Stimulated activated CD4-positive, alpha-beta T cell treated with anti-CD3 and anti-CD28 coated beads, TNF-alpha, amount 100 ng/mL, for 4 hours (primary cell): ENCODE data around the gene ARRB2.
A peak's percentile ranks its signal among the peaks of the same experiment; 100 is the strongest.
"Not testable (repeated sequence)": the region's sequence is repeated elsewhere in the genome, so short reads cannot be mapped to it uniquely, and the experiment has no call there.

Experiments
- DNase-seq, 3 experiments: peaks; one replicate each; pipeline ENCODE4 v3.0.0-alpha.2; 2020; ENCODE audit warnings: low read depth in 3 of 3

The ARRB2 gene

DNA sequence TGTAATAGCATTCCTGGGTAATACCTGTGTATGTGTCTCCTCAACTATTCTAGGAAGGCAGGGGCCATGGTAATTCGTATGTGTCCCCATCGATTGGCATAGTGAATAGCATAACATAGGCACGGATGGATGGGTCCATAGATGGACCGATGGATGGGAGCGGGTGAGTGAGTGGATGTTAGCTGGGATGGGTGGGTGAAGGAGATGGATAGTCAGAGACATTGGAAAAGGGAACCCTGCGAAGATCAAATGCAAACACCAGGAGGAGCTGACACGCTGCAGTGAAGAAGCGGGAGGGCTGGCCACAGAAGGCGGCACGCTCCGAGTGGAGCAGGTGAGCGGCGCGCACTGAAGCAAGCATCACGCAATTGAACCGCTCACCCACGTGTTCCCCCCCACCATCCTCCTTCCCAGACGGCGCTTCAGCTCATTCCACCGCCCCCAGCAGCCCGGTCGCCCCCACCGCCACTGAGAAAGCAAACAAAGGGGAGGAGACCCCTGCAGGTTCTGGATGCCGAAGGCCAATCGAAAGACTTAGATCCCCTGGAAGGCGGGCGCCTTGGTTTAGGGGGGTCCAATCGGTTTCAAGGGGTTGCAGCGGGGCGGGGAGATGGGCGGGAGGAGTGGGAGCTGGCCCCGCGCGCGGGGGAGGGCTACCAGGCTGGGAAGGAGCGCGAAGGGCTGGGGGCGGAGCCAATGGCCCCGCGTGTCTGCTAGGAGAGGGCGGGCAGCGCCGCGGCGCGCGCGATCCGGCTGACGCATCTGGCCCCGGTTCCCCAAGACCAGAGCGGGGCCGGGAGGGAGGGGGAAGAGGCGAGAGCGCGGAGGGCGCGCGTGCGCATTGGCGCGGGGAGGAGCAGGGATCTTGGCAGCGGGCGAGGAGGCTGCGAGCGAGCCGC lies at the start of gene ARRB2:
TSS of gene ARRB2 (plus strand) at position 839 of the 899 bp plus-strand sequence. CDS start 90 bp downstream, outside the sequence.
- peak; percentile 96 to 98 (median 98) for DNase-seq

DNA sequence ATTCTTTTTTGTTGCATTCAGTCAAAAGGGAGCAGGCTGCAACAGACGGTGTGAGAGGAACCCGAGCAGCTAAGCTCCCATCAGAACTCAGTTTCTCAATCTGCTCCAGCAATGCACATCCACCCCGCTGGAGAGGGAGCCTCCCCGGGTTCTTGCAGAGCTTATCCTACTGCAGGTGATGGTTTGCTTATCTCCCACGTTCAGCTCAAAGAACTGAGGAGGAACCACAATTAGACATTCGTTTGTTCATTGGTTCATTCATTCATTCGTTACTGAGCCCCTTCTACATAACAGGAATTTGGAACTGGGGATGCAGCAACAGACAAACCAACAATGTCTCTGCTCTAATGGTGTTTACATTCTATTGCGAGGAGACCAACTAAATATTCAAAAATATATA lies 46.7 kb upstream of the ARRB2 start:
- no peak for DNase-seq

DNA sequence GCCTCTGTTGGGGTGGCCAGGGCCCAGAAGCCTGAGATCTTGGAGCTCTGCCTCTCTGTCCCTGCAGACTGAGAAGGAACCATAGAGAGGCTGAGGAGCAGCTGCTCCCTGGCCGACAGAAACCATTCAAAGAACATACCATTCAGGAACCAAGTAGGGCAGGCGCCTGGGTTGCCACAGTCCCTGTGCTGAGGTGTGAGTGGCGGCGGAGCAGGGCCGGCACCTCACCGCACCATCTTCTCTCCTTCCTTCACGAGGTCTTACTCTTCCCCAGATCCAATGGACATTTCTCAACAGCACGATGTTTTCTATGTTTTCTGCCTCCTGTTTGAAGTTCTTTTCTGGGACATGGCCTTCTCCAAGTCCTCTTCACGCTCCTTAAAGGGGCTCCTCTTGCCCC lies 46.2 kb upstream of the ARRB2 start:
- no peak for DNase-seq

DNA sequence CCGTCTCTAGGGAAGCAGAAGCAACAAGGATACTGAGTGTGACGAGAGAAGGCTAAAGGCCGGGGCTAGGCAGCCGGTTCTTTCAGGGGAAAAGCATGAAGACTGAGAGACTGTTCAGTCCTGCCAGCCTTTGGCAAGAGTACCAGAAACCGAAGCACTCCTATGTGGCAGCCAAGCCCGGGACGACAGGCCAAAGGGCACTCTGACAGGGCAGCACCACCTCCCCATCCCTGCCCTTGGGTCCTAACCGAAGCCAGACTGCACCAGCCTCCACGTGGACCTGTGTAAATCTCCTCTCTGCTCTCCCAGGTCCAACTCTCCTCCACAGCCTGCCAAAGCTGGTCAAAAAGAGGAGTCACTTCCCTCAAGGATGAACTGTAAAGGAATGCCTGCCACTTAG lies 45.4 kb upstream of the ARRB2 start:
- no peak for DNase-seq

DNA sequence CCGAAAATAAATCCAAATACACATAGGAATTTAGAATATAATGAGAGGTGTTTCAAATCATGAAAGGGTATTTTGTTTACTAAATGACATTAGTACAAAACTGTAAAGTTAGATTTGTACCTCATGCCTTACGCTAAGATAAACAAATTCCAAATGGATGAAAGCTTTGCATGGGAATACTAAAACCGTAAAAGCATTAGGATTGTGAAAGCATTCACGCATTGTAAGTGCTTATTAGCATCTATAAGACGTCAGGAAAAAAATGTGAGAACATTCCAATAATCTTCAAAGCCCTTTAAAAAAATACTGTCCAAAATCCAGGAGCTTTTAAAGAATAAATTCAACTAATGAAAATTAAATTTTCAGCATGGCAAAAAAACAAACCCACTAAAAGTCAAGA lies 44.1 kb upstream of the ARRB2 start:
- no peak for DNase-seq

DNA sequence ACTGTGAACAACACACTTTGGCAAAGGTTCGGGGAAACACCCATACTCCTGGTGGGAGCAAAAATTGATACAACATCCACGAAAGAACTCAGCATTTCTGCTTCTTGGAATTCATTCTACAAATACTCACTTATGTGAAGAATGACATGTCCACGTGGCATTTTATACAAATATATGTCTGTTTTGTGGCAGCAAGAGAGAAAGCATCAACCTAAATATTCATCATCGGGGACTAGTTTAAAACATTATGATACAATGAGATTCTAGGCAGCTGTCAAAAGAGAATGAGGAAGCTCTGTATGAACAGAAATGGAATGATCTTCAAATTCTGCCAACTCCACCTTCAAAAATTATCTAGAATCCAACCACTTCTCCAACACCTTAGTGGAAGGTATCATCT lies 43.3 kb upstream of the ARRB2 start:
- no peak for DNase-seq

DNA sequence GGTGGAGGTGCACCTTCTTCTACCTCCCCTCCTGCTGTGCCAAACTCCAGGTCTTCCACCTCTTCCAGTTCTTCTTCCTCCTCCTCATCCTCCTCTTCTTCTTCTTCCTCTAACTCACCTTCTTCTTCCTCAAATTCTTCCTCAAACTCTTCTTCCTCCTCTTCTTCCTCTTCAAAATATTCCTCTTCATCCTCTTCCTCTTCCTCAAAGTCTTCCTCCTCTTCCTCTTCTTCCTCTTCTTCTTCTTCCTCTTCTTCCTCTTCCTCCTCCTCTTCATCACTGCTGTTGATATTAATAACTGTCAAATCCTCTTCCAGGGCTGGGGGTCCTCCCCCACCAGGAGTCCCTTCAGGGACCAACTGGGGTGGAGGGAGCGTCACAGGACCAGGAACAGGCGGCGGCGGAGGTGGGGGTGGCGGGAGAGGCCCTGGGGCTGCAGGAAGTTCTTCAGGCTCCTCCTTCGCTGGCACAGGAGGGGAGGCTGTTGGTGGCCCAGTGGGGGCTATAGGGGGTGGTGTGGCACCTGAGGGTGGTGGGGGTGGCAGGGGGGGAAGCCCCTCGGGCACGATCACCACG lies 38.3 kb upstream of the ARRB2 start:
- no peak for DNase-seq

DNA sequence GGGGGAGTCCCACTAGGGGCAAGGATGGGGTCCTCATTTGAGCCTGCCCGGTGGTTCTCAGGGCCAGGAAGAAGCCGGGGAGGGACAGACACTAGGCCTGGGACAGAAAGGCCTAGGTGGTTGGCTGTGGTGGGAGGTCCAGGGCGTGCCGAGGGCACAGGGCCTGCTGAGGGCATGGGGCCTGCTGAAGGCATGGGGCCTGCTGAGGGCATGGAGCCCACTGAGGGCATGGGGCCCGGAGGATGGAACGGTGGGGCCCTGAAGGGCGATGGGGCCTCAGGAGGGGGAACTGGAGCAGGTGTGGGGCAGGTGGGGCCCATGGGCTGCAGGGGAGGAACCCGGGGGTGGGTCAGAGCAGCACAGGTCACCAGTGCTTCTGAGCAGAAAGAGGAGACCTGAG lies 37.7 kb upstream of the ARRB2 start:
- DNase-seq: no peak

DNA sequence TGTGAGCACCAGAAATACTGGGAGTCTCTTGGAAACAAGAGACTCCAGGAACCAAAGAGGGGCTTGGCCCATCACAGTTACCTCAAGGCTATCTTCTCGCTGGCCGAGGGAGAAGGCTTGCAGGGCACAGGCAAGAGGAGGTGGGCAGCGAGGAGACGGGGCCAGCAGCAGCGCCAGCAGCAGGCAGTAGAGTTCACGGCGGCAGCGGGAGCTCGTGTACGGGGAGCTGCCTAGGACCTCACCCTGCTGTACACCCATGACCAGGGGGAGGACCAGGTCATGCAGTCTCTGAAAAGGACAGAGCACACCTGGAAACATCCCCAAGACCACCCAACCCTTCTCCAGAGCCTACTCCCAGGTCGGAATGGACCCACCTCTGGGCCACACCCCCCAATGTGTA lies 37.3 kb upstream of the ARRB2 start:
- no peak for DNase-seq

DNA sequence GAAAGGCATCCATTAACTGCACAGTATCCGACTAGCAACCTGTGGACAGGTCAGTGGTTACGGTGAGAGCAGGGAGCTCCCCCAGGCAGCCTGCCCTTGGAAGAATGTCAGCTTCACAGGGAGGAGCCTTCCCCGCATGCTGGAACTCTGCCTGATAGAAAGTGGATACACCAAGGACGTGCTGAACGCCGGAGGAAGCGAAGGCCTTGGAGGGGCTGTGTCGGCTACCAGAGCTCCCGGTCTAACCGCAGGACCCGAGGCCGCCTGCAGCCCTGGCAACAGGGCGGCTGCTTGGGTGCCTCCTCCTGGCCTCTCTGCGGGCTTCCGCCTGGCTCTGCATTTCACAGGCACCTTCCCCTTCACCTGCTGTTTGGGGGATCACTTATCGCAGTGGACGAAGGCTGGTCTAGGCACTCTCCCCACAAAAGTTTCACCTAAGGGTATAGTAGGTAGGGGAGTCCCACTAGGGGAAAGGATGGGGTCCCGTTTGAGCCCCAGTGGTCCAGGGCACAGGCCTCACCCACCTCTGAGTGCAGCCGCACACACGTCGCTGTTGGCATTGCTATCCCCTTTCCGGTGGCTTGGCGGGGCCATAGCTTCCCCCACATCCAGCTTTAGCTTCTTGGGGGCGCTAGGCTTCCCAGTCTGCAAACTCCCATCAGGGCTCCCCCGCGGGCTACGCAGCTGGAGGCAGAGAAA lies 36.3 kb upstream of the ARRB2 start:
- no peak for DNase-seq

DNA sequence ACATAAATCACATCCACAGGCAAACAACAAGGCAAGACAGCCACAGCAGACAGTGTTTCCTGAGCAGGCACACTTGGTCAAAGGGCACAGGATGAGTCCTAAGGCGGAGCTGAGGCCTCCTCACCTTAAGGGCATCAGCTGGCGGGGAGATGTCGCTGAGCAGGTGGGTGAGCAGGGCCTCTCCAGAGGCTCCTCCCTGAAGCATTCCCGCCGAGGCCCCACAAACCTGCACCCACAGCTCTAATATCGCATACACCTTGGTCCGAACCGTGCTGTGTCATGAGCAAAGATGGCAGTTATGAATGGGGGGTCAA lies 35.8 kb upstream of the ARRB2 start:
- DNase-seq: no peak

DNA sequence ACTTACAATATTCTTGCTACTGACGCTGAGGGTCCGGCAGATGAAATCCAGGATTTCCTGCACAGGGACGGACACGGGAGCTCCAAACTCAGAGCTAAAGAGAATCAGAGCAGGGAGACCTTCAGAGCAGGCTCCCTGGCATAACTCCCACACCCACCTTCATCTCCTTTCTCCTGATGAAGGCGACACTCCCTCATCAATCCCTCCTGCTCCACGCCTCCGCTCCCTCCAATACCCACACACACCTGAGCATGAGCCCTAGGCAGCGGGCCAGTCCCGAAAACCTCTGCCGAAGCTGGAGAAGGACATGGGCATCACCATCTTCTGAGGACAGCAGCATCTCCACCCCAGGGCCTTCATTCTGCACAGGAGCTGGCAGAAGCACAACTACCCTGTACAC lies 34.6 kb upstream of the ARRB2 start:
- no peak for DNase-seq

DNA sequence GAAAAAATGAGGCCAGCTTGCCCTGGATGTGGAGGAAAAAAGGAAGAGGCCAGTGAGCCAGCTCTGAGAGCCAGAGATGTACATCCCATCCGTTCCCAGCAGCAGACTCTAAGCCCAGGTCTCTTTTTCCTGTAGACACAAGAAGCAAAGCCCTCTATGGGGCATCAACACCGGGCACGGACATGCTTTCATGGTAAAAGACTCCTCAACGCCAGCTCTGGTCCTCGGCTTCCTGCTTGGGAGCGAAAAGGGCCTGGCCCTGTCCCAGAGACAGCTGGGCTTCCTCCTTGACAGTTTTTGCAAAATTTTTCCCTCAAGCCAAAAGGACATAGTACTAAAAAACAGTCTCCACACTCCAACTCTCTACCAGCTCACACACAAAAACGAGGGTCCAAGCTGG lies 33.6 kb upstream of the ARRB2 start:
- no peak for DNase-seq

DNA sequence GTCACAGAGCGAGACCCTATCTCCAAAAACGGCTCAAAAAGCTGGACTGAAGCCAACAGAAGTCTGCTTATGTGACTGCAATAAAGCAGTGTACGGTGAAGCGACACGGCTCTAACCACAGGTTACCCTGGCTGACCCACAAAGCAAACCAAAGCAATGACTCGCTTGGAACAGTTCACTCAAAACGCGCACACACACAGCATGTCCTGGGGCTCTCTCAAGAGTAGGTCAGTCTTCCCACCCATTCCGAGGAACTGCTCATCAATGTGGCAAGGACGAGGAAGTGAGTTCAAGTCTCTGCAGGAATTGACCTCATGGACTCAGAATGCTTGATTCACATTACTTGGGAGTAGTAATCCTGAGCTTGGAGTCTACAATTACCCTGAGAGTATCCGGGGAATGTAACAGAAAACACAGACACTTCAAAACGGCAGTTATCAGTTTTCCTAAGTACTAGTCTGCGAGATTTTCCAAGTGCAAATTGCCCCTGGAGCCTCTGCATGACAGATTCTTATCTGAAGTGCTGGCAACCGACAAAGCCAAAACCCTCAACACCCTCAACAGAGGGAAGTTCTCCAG lies 31.9 kb upstream of the ARRB2 start:
- DNase-seq: no peak

DNA sequence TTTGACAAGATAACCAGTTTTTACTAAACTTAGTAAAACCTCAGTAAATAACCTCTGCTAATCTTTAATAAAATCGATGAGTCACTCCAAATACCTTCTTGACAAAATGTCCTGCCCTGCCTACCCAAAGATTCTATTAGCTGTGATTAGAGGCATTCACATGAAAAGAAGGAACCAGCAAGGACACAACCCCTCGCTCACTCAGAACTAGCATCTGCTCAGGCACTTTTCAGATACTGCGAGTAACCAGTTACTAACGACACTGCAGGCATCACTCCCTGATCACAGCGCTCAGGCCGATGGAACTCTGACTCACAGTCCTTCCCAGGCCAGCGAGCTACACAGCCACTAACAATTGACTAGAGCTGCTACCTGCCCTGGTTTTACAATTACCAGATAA lies 30.8 kb upstream of the ARRB2 start:
- DNase-seq: no peak

DNA sequence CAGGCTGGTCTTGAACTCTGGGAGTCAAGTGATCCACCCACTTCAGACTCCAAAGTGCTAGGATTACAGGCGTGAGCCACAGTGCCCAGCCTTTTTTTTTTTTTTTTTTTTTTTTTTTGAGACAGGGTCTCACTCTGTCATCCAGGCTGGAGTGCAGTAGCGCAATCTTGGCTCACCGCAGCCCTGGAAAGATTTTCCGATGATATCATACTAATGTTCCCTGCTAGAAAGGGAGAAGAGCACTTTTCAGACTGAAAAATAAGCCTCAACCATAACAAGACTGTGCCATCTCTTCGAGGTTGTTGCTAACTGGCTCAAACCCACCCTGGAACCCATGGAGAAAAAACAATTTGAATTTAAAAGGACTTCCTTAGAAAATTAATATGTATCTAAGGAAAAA lies 26.7 kb upstream of the ARRB2 start:
- DNase-seq: not testable (repeated sequence)

DNA sequence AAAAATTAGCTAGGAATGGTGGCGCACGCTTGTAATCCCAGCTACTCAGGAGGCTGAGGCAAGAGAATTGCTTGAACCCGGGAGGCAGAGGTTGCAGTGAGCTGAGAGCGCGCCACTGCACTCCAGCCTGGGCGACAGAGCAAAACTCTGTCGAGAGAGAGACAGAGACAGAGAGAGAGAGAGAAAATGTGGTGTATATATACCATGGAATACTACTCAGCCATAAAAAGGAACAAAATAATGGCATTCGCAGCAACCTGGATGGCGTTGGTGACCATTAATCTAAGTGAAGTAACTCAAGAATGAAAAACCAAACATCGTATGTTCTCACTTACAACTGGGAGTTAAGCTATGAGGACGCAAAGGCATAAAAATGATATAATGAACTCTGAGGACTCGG lies 20.6 kb upstream of the ARRB2 start:
- not testable (repeated sequence) for DNase-seq

DNA sequence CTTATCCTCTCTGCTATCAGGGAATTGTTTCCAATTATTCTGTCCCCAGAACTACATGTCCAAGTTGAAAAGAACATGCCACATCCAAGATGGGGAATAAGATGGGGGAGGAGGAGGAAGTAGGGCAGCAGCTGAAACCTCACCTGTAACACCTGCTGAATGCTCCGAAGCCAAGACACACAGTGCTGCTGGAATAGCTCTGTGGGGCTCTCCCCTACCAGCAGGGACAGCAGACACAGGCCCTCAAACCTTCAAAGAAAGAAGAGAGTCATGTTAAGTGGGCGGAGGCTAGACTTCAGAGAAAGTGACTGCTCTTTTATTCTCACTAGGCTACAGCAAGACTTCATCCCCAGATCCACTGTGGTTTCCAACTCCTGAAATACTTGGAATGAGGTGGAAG lies 19.7 kb upstream of the ARRB2 start:
- DNase-seq: no peak

DNA sequence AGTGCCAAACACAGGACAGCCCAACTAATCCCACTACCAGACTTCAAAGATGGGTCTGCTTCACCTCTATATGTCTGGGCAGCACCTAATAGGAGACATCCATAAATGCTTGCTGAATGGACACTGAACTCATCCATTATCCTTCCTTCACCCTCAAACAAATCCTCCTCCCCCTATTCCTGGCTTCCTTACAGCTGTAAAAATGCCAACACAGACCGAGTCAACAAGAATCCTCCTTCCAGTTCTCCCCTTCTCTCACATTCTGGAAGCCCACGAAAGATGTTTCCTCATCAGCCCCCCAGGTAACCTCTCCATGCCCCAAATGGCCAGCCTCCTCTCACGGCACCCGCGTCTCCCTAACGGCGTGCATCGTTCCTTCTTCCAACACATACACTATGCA lies 18.7 kb upstream of the ARRB2 start:
- no peak for DNase-seq

DNA sequence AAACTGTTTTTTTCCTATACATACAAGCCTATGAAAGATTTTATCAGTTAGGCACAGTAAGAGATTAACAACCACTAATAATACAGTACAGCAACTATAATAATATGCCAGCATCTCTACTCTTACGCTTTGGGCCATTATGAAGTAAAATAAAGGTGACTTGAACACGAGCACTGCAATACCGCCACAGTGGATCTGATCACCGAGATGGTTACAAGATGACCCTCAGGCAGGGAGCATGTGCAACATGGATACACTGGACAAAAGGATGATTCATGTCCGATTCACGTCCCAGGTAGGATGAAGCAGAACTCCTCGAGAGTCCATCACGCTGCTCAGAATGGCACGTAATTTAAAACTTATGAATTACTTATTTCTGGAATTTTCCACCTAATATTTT lies 17.0 kb upstream of the ARRB2 start:
- DNase-seq: no peak

DNA sequence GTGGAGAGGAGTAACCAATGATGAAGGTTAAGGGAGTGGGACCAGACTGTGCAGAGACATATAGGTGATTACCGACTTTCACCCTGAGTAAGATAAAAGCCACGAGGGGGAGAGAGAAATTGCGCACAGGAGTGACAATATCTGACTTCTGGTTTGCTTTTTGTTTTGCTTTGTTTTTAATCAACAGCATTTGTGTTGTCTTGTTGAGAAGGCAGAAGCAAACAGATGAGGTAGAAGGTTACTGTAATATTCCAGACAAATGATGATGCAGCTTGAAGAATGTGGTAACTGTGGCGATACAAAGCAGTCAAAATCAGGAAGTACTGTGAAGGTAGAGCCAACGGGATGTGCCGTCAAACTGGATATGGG lies 14.0 kb upstream of the ARRB2 start:
- DNase-seq: no peak

DNA sequence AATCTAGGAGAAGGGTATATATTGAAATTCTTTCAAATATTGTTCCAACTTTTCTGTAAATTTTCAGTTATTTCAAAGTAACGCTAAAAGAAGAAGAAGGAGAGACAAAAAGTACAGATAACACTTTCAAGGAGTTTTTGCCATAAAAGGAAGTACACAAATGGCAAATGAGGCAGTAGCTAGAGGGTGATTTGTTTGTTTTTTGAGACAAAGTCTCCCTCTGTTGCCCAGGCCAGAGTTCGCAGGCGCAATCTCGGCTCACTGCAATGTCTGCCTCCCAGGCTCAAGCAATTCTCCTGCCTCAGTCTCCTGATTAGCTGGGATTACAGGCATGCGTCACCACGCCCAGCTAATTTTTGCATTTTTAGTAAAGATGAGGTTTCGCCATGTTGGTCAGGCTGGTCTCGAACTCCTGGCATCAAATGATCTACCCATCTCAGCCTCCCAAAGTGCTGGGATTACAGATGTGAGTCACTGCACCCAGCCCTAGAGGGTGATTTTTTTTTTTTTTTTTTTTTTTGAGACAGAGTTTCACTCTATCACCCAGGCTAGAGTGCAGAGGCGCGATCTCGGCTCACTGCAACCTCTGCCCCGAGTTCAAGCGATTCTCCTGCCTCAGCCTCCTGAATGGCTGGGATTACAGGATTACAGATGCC lies 10.9 kb upstream of the ARRB2 start:
- not testable (repeated sequence) for DNase-seq
